Fibroblast of lung (primary cell): ENCODE measurements around the gene HSD11B1L.
"Not testable (repeated sequence)": the region's sequence is repeated elsewhere in the genome, so short reads cannot be mapped to it uniquely, and the experiment has no call there.

Experiments
- CTCF ChIP-seq, 2 donors: IDR thresholded peaks in 1 of 2; conservative IDR thresholded peaks in 1 of 2; 1 replicate in 1 of 2; 2 replicates in 1 of 2; pipeline ENCODE4 v1.5.1; 2011 to 2012; ENCODE audit warnings: low read length in 2 of 2, control low read depth in 1 of 2, inconsistent platforms in 1 of 2, low read depth in 1 of 2, mild to moderate bottlenecking in 1 of 2
- EZH2 ChIP-seq: IDR thresholded peaks from 2 replicates; pipeline ENCODE4 v1.5.1; 2012; ENCODE audit warnings: low read length, control low read depth, mild to moderate bottlenecking; ENCODE audit errors: missing control alignments

- not testable (repeated sequence) for TF ChIP-seq CTCF (conservative IDR thresholded peaks at IDR 0.05 in 1 of 2, IDR thresholded peaks at IDR 0.05 in 1 of 2; ENCODE audit: low read depth in 1 of 2, low read length in 2 of 2); EZH2
Observed at GRCh38 chr19:5733172-5733571, 52.3 kb downstream of the HSD11B1L start.
